ENCODE results near the gene EYA4. TPM values are rescaled to one million over a fixed set of nuclear protein-coding genes. Genes with fewer than 3 reads are reported as not detected.

Gene EYA4
- total RNA-seq, 1 donor from 2014 or later: 1.6 TPM

DNA sequence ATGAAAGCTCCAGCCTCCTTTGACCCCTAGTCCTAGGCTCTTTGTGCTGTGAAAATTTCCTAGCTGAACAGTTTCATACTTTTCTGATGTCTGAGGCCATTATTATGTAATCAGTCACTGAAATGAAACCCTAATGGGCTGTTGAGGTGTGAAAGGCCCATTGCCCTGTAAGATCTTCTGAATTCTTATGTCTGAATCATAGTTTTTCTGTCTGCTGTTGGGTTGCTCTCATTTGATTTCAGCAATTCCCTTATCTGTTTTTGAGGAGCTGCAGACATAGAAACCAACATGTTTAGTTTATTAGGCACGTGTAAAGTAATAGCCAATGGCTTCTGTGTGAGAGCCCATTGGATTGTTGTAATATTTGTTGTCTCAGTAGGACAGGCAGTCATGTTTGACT, 118.1 kb downstream of the EYA4 start:
- no peaks in the 10 kb centered on the region for H3K36me3 ChIP-seq (ENCODE audit: insufficient read depth, low read length)
- Mint-ChIP-seq H3K9me3 (ENCODE audit: unreplicated experiment) (no peaks in the 10 kb centered on the region), H3K4me1 (ENCODE audit: low read depth, unreplicated experiment) (peaks cover 11% of the 10 kb centered on the region), H3K27me3 (ENCODE audit: low read depth, unreplicated experiment) (peaks cover 4% of the 10 kb centered on the region), H3K4me3 (ENCODE audit: unreplicated experiment) (no peak overlapping the region), H3K27ac (ENCODE audit: unreplicated experiment) (no peak overlapping the region), H3K36me3 (ENCODE audit: low read depth, unreplicated experiment) (no peaks in the 10 kb centered on the region)
- no peak overlapping the region for H3K4me3 ChIP-seq (ENCODE audit: insufficient read depth, low read depth, low read length)
- H3K27me3 ChIP-seq (ENCODE audit: insufficient read depth, low read length): no peaks in the 10 kb centered on the region
- no peaks in the 10 kb centered on the region for H3K4me1 ChIP-seq (ENCODE audit: insufficient read depth, low read length)
- H3K9ac ChIP-seq (ENCODE audit: low read length): no peak overlapping the region
- H3K79me2 ChIP-seq (ENCODE audit: insufficient read depth, low read length): no peaks in the 10 kb centered on the region
- TF ChIP-seq EZH2 (IDR thresholded peaks at IDR 0.05; ENCODE audit: insufficient read depth, low read length): no peak
- TF ChIP-seq, protein P1, sequence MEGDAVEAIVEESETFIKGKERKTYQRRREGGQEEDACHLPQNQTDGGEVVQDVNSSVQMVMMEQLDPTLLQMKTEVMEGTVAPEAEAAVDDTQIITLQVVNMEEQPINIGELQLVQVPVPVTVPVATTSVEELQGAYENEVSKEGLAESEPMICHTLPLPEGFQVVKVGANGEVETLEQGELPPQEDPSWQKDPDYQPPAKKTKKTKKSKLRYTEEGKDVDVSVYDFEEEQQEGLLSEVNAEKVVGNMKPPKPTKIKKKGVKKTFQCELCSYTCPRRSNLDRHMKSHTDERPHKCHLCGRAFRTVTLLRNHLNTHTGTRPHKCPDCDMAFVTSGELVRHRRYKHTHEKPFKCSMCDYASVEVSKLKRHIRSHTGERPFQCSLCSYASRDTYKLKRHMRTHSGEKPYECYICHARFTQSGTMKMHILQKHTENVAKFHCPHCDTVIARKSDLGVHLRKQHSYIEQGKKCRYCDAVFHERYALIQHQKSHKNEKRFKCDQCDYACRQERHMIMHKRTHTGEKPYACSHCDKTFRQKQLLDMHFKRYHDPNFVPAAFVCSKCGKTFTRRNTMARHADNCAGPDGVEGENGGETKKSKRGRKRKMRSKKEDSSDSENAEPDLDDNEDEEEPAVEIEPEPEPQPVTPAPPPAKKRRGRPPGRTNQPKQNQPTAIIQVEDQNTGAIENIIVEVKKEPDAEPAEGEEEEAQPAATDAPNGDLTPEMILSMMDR (IDR thresholded peaks at IDR 0.05; ENCODE audit: insufficient read depth, low read depth, low read length): no peak
- H3K9me3 ChIP-seq (ENCODE audit: insufficient read depth, low read depth, low read length): no peaks in the 10 kb centered on the region
- H4K20me1 ChIP-seq (ENCODE audit: insufficient read depth, low read length): no peaks in the 10 kb centered on the region
- H2AFZ ChIP-seq (ENCODE audit: low read depth, low read length): no peak overlapping the region
- no peak for FAIRE-seq
- DNase-seq (ENCODE audit: low read depth): peak; percentile 25
- no peak overlapping the region for H3K27ac ChIP-seq (ENCODE audit: low read depth, low read length)
- no peak overlapping the region for H3K4me2 ChIP-seq (ENCODE audit: low read length)

DNA sequence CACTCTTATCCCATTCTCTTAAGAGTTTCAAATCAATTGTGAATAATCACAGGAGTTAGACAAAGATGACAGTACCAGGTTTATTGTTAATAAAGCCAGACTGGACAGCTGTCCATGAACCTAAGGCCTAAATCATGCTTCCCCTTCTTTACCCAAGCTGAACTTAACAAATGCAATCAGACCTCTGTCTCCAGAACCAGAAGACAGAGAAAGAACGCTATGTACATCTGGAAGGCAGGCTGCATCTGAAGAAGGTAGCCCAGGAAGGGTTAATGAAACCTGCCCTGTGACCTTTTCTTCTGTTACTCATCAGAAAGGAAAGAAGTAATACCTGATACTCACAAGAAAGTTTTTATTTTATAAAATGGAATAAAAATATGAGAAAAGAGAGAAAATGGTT, 118.6 kb downstream of the EYA4 start:
- H3K4me3 Mint-ChIP-seq (ENCODE audit: unreplicated experiment): no peak overlapping the region
- H3K9me3 Mint-ChIP-seq (ENCODE audit: unreplicated experiment): no peaks in the 10 kb centered on the region
- no peak overlapping the region for H2AFZ ChIP-seq (ENCODE audit: low read depth, low read length)
- no peak overlapping the region for H3K4me2 ChIP-seq (ENCODE audit: low read length)
- peaks cover 4% of the 10 kb centered on the region for H3K27me3 Mint-ChIP-seq (ENCODE audit: low read depth, unreplicated experiment)
- H3K9ac ChIP-seq (ENCODE audit: low read length): no peak overlapping the region
- H3K9me3 ChIP-seq (ENCODE audit: insufficient read depth, low read depth, low read length): no peaks in the 10 kb centered on the region
- no peak for TF ChIP-seq EZH2 (IDR thresholded peaks at IDR 0.05; ENCODE audit: insufficient read depth, low read length)
- TF ChIP-seq, protein P1 (IDR thresholded peaks at IDR 0.05; ENCODE audit: insufficient read depth, low read depth, low read length): no peak
- no peaks in the 10 kb centered on the region for H3K36me3 ChIP-seq (ENCODE audit: insufficient read depth, low read length)
- no peak overlapping the region for H3K27ac Mint-ChIP-seq (ENCODE audit: unreplicated experiment)
- H3K27ac ChIP-seq (ENCODE audit: low read depth, low read length): no peak overlapping the region
- no peaks in the 10 kb centered on the region for H3K36me3 Mint-ChIP-seq (ENCODE audit: low read depth, unreplicated experiment)
- no peaks in the 10 kb centered on the region for H4K20me1 ChIP-seq (ENCODE audit: insufficient read depth, low read length)
- H3K4me1 ChIP-seq (ENCODE audit: insufficient read depth, low read length): no peaks in the 10 kb centered on the region
- H3K27me3 ChIP-seq (ENCODE audit: insufficient read depth, low read length): no peaks in the 10 kb centered on the region
- DNase-seq (ENCODE audit: low read depth): no peak
- FAIRE-seq: no peak
- no peak overlapping the region for H3K4me3 ChIP-seq (ENCODE audit: insufficient read depth, low read depth, low read length)
- H3K79me2 ChIP-seq (ENCODE audit: insufficient read depth, low read length): no peaks in the 10 kb centered on the region
- H3K4me1 Mint-ChIP-seq (ENCODE audit: low read depth, unreplicated experiment): peaks cover 11% of the 10 kb centered on the region

DNA sequence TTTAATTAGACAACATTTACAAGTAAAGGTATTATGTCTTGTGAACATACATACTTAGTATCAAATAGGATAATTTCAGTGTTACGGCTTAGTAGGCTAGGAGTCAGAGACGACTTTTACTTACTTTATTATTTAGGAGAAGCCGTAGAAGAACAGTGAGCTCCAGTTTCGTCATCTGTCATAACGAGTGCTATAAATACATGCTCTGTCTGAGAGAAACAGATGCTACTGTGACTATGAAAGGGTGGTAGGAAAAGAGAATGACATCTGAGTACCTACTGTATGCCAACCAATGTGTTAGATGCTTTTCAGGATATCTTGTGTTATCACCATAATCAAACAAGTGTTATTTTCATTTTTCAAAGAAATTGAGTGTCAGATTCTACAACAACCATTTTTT, 119.0 kb downstream of the EYA4 start:
- Histone ChIP-seq H3K27me3 (ENCODE audit: insufficient read depth, low read length) (no peaks in the 10 kb centered on the region), H3K27ac (ENCODE audit: low read depth, low read length) (no peak overlapping the region), H2AFZ (ENCODE audit: low read depth, low read length) (no peak overlapping the region), H4K20me1 (ENCODE audit: insufficient read depth, low read length) (no peaks in the 10 kb centered on the region), H3K9ac (ENCODE audit: low read length) (no peak overlapping the region), H3K79me2 (ENCODE audit: insufficient read depth, low read length) (no peaks in the 10 kb centered on the region), H3K4me3 (ENCODE audit: insufficient read depth, low read depth, low read length) (no peak overlapping the region), H3K9me3 (ENCODE audit: insufficient read depth, low read depth, low read length) (no peaks in the 10 kb centered on the region), H3K4me2 (ENCODE audit: low read length) (no peak overlapping the region), H3K4me1 (ENCODE audit: insufficient read depth, low read length) (no peaks in the 10 kb centered on the region), H3K36me3 (ENCODE audit: insufficient read depth, low read length) (no peaks in the 10 kb centered on the region)
- no peak overlapping the region for H3K27ac Mint-ChIP-seq (ENCODE audit: unreplicated experiment)
- no peaks in the 10 kb centered on the region for H3K36me3 Mint-ChIP-seq (ENCODE audit: low read depth, unreplicated experiment)
- H3K27me3 Mint-ChIP-seq (ENCODE audit: low read depth, unreplicated experiment): peaks cover 4% of the 10 kb centered on the region
- no peak for FAIRE-seq
- peaks cover 11% of the 10 kb centered on the region for H3K4me1 Mint-ChIP-seq (ENCODE audit: low read depth, unreplicated experiment)
- DNase-seq (ENCODE audit: low read depth): no peak
- H3K9me3 Mint-ChIP-seq (ENCODE audit: unreplicated experiment): no peaks in the 10 kb centered on the region
- TF ChIP-seq, protein P1 (IDR thresholded peaks at IDR 0.05; ENCODE audit: insufficient read depth, low read depth, low read length): no peak
- TF ChIP-seq EZH2 (IDR thresholded peaks at IDR 0.05; ENCODE audit: insufficient read depth, low read length): no peak
- no peak overlapping the region for H3K4me3 Mint-ChIP-seq (ENCODE audit: unreplicated experiment)
